Mesenchymal stem cell (in vitro differentiated cells and primary cell): Measurements from ENCODE around the gene BAZ1B. TPM values are rescaled to one million over a fixed set of nuclear protein-coding genes. Genes with fewer than 3 reads are reported as not detected.

Experiments used
- DNase-seq: peaks from one replicate; pipeline ENCODE4 v3.0.0-alpha.2; 2013
- H2AFZ ChIP-seq: one replicate; pipeline ENCODE4 v1.6.1; 2013; ENCODE audit warnings: low read depth, mild to moderate bottlenecking, control low read depth, inconsistent platforms, low read length, moderate library complexity
- H2AK5ac ChIP-seq: 2 replicates; pipeline ENCODE4 v1.6.1; 2013; ENCODE audit warnings: low read length, moderate library complexity, mild to moderate bottlenecking, inconsistent platforms; ENCODE audit not compliant: severe bottlenecking
- H2BK120ac ChIP-seq: one replicate; pipeline ENCODE4 v1.6.1; 2013; ENCODE audit warnings: low read depth, mild to moderate bottlenecking, inconsistent platforms, low read length, moderate library complexity
- H2BK12ac ChIP-seq, 2 experiments: one replicate each; pipeline ENCODE4 v1.6.1; 2013; ENCODE audit warnings: inconsistent platforms in 2 of 2, low read length in 2 of 2, mild to moderate bottlenecking in 2 of 2, moderate library complexity in 2 of 2, control low read depth in 1 of 2
- H2BK15ac ChIP-seq: one replicate; pipeline ENCODE4 v1.6.1; 2013; ENCODE audit warnings: mild to moderate bottlenecking, low read depth, inconsistent platforms; ENCODE audit not compliant: poor library complexity, severe bottlenecking
- H2BK5ac ChIP-seq: 2 replicates; pipeline ENCODE4 v1.6.1; 2013; ENCODE audit warnings: low read depth, mild to moderate bottlenecking, low read length, control low read depth, inconsistent platforms; ENCODE audit not compliant: poor library complexity, severe bottlenecking
- H3K14ac ChIP-seq, 2 experiments: one replicate each; pipeline ENCODE4 v1.6.1; 2013; ENCODE audit warnings: inconsistent platforms in 2 of 2, low read length in 2 of 2, control low read depth in 1 of 2, mild to moderate bottlenecking in 1 of 2, moderate library complexity in 1 of 2
- H3K18ac ChIP-seq, 2 experiments: one replicate each; pipeline ENCODE4 v1.6.1; 2013; ENCODE audit warnings: inconsistent platforms in 2 of 2, low read length in 2 of 2, control low read depth in 1 of 2, low read depth in 1 of 2, mild to moderate bottlenecking in 1 of 2
- H3K23ac ChIP-seq, 2 experiments: one replicate each; pipeline ENCODE4 v1.6.1; 2013; ENCODE audit warnings: inconsistent platforms in 2 of 2, low read length in 2 of 2, mild to moderate bottlenecking in 2 of 2, moderate library complexity in 2 of 2, control low read depth in 1 of 2
- H3K27ac ChIP-seq: 2 replicates; pipeline ENCODE4 v1.5.1; 2013; ENCODE audit warnings: mild to moderate bottlenecking, moderate library complexity, low read length, control low read depth, inconsistent platforms; ENCODE audit not compliant: poor library complexity, severe bottlenecking
- H3K27me3 ChIP-seq, 2 experiments: 2 replicates each; pipeline versions ENCODE4 v1.6.1 to v1.7.0; 2013; ENCODE audit warnings: low read length in 2 of 2, mild to moderate bottlenecking in 2 of 2, moderate library complexity in 2 of 2, control low read depth in 1 of 2, inconsistent platforms in 1 of 2; ENCODE audit not compliant: control insufficient read depth in 1 of 2, insufficient read depth in 1 of 2
- H3K36me3 ChIP-seq, 2 experiments: 2 replicates each; pipeline versions ENCODE4 v1.6.1 to v1.7.0; 2013; ENCODE audit warnings: low read length in 2 of 2, control low read depth in 1 of 2, inconsistent platforms in 1 of 2, low read depth in 1 of 2, mild to moderate bottlenecking in 1 of 2; ENCODE audit not compliant: insufficient read depth in 2 of 2, control insufficient read depth in 1 of 2
- H3K4ac ChIP-seq, 2 experiments: one replicate each; pipeline ENCODE4 v1.6.1; 2013; ENCODE audit warnings: inconsistent platforms in 2 of 2, low read length in 2 of 2, mild to moderate bottlenecking in 2 of 2, moderate library complexity in 2 of 2, control low read depth in 1 of 2, low read depth in 1 of 2
- H3K4me1 ChIP-seq: 2 replicates; pipeline ENCODE4 v1.6.1; 2013; ENCODE audit warnings: low read depth, low read length, control low read depth; ENCODE audit not compliant: control insufficient read depth, insufficient read depth
- H3K4me2 ChIP-seq: 2 replicates; pipeline ENCODE4 v1.6.1; 2013; ENCODE audit warnings: low read length, mild to moderate bottlenecking, inconsistent platforms; ENCODE audit not compliant: poor library complexity, severe bottlenecking
- H3K4me3 ChIP-seq, 2 experiments: 2 replicates each; pipeline versions ENCODE4 v1.5.1 to v1.7.0; 2013; ENCODE audit warnings: low read length in 2 of 2, mild to moderate bottlenecking in 2 of 2, control low read depth in 1 of 2, low read depth in 1 of 2; ENCODE audit not compliant: insufficient read depth in 1 of 2
- H3K79me1 ChIP-seq: replicated peaks from 2 replicates; pipeline ENCODE4 v1.6.1; 2013; ENCODE audit warnings: mild to moderate bottlenecking, control low read depth, low read length, inconsistent platforms; ENCODE audit not compliant: poor library complexity, severe bottlenecking
- H3K9ac ChIP-seq: 2 replicates; pipeline ENCODE4 v1.7.0; 2013; ENCODE audit warnings: mild to moderate bottlenecking, low read length, moderate library complexity
- H3K9me3 ChIP-seq: 2 replicates; pipeline ENCODE4 v1.7.0; 2013; ENCODE audit warnings: mild to moderate bottlenecking, low read length; ENCODE audit not compliant: control insufficient read depth
- H4K8ac ChIP-seq: one replicate; pipeline ENCODE4 v1.6.1; 2013; ENCODE audit warnings: inconsistent platforms, mild to moderate bottlenecking, low read length, moderate library complexity
- H4K91ac ChIP-seq: one replicate; pipeline ENCODE4 v1.6.1; 2013; ENCODE audit warnings: mild to moderate bottlenecking, low read length, inconsistent platforms
- WGBS: methylation state at CpG from one replicate; pipeline ENCODE4 v1.1.7; 2013; ENCODE audit warnings: mixed read lengths; 5-methylcytosine and 5-hydroxymethylcytosine counted together
- small RNA-seq: library from polyadenylated mRNA; stranded (forward); fragments of <200 nt; extraction: miRNeasy Mini kit (QIAGEN cat#:217004); gene quantifications from one replicate; pipeline ENCODE3, GENCODE V24; 2013; ENCODE audit warnings: low read depth

Gene BAZ1B

GRCh38 chr7:73394422-73394821 lies 127.7 kb downstream of the BAZ1B start:
- Histone ChIP-seq H2BK5ac (no peak overlapping the region), H3K4me2 (no peak overlapping the region), H4K8ac (no peak overlapping the region), H2BK12ac (no peak overlapping the region), H2BK15ac (no peak overlapping the region), H2AFZ (no peak overlapping the region), H2AK5ac (no peak overlapping the region), H3K18ac (no peak overlapping the region), H3K27me3 (peaks cover 0 to 13% of the 10 kb centered on the region in 2 experiments), H3K9ac (no peak overlapping the region), H2BK120ac (no peak overlapping the region), H3K14ac (no peak overlapping the region), H3K4me3 (no peak overlapping the region), H3K9me3 (peaks cover 15% of the 10 kb centered on the region), H3K4me1 (no peaks in the 10 kb centered on the region), H3K27ac (no peak overlapping the region), H3K23ac (no peak overlapping the region), H3K79me1 (no peaks in the 10 kb centered on the region), H4K91ac (no peak overlapping the region), H3K36me3 (no peaks in the 10 kb centered on the region), H3K4ac (no peak overlapping the region)
- DNase-seq = no peak
- 75% methylated on average over 2 of the region's 3 CpGs for WGBS

- H2BK12ac ChIP-seq = no peak overlapping the region
- peaks cover 0 to 6% of the 10 kb centered on the region in 2 experiments for H3K27me3 ChIP-seq
- peaks cover 39% of the 10 kb centered on the region for H3K9me3 ChIP-seq
- H3K23ac ChIP-seq = no peak overlapping the region
- no peak overlapping the region for H2AFZ ChIP-seq
- no peak overlapping the region for H4K91ac ChIP-seq
- H2BK120ac ChIP-seq = no peak overlapping the region
- no peak overlapping the region for H3K4ac ChIP-seq
- no peak overlapping the region for H3K18ac ChIP-seq
- no peaks in the 10 kb centered on the region for H3K36me3 ChIP-seq
- no peak overlapping the region for H3K4me3 ChIP-seq
- no peak overlapping the region for H2BK5ac ChIP-seq
- no peaks in the 10 kb centered on the region for H3K79me1 ChIP-seq
- H3K4me1 ChIP-seq = no peaks in the 10 kb centered on the region
- no peak for DNase-seq
- H2AK5ac ChIP-seq = no peak overlapping the region
- no peak overlapping the region for H3K4me2 ChIP-seq
- H2BK15ac ChIP-seq = no peak overlapping the region
- no peak overlapping the region for H3K27ac ChIP-seq
- no peak overlapping the region for H4K8ac ChIP-seq
- 65% methylated on average over 2 of the region's 2 CpGs for WGBS
- no peak overlapping the region for H3K14ac ChIP-seq
- H3K9ac ChIP-seq = no peak overlapping the region
Observed at GRCh38 chr7:73391396-73391795, 130.7 kb downstream of the BAZ1B start.

Small RNA genes within 50 kb of the gene (small RNA-seq; reads per million reads assigned to genes)
- not detected for gene RF00019
- not detected for gene RNU6-1198P
